ENCODE measurements around the gene CCL2.
"Not testable (repeated sequence)": the region's sequence is repeated elsewhere in the genome, so short reads cannot be mapped to it uniquely, and the experiment has no call there.

Gene CCL2

GRCh38 chr17:34226011-34226743, 28.9 kb upstream of the CCL2 start:
- Histone ChIP-seq H3K4me1 (ENCODE audit: control insufficient read depth, insufficient read depth, low read length) (peaks cover 2% of the 10 kb centered on the region), H3K9me3 (ENCODE audit: control insufficient read depth, insufficient read depth, low read length) (no peaks in the 10 kb centered on the region), H3K9ac (ENCODE audit: low read depth, low read length) (no peak overlapping the region), H3K27me3 (ENCODE audit: control insufficient read depth, insufficient read depth, low read length) (no peaks in the 10 kb centered on the region), H3K36me3 (ENCODE audit: control insufficient read depth, insufficient read depth, low read length) (no peaks in the 10 kb centered on the region), H3K4me3 (ENCODE audit: low read depth, low read length) (no peak overlapping the region)

DNA sequence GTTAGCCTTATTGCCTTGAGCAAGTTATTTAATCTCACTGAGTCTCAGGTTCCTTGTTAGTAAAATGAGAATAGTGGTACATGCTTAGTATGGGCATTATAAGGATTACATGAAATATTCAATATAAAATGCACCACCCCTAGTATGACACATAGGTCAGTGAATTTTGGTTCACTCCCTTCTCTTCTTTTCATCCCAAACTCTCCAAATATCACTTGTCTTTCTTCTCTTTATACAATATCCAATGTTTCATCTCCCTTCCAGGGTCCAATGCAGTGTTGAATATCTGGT, 28.4 kb upstream of the CCL2 start:
- no peak overlapping the region for H3K4me3 ChIP-seq (ENCODE audit: low read depth, low read length)
- no peaks in the 10 kb centered on the region for H3K36me3 ChIP-seq (ENCODE audit: control insufficient read depth, insufficient read depth, low read length)
- H3K4me1 ChIP-seq (ENCODE audit: control insufficient read depth, insufficient read depth, low read length): peaks cover 2% of the 10 kb centered on the region
- H3K9ac ChIP-seq (ENCODE audit: low read depth, low read length): no peak overlapping the region
- no peaks in the 10 kb centered on the region for H3K27me3 ChIP-seq (ENCODE audit: control insufficient read depth, insufficient read depth, low read length)
- H3K9me3 ChIP-seq (ENCODE audit: control insufficient read depth, insufficient read depth, low read length): no peaks in the 10 kb centered on the region

DNA sequence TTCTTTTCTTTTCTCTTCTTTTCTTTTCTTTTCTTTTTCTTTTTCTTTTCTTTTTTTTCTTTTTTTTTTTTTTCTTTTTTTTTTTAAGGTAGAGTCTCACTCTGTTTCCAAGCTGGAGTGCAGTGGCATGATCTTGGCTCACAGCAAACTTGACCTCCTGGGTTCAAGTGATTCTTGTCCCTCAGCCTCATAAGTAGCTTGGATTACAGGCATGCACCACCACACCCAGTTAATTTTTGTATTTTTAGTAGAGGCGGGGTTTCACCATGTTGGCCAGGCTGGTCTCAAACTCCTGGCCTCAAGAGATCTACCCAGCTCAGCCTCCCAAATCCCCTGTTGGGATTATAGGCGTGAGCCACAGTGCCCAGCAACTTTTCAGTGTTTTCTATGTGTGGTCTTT, 27.8 kb upstream of the CCL2 start:
- H3K9me3 ChIP-seq (ENCODE audit: control insufficient read depth, insufficient read depth, low read length); H3K4me1 ChIP-seq (ENCODE audit: control insufficient read depth, insufficient read depth, low read length); H3K4me3 ChIP-seq (ENCODE audit: low read depth, low read length); H3K27me3 ChIP-seq (ENCODE audit: control insufficient read depth, insufficient read depth, low read length); H3K9ac ChIP-seq (ENCODE audit: low read depth, low read length); H3K36me3 ChIP-seq (ENCODE audit: control insufficient read depth, insufficient read depth, low read length): not testable (repeated sequence)

- Histone ChIP-seq H3K4me3 (ENCODE audit: low read depth, low read length) (no peak overlapping the region), H3K27me3 (ENCODE audit: control insufficient read depth, insufficient read depth, low read length) (no peaks in the 10 kb centered on the region), H3K9me3 (ENCODE audit: control insufficient read depth, insufficient read depth, low read length) (no peaks in the 10 kb centered on the region), H3K36me3 (ENCODE audit: control insufficient read depth, insufficient read depth, low read length) (no peaks in the 10 kb centered on the region), H3K9ac (ENCODE audit: low read depth, low read length) (no peak overlapping the region), H3K4me1 (ENCODE audit: control insufficient read depth, insufficient read depth, low read length) (peaks cover 2% of the 10 kb centered on the region)
Observed at GRCh38 chr17:34227707-34228106, 27.4 kb upstream of the CCL2 start.

DNA sequence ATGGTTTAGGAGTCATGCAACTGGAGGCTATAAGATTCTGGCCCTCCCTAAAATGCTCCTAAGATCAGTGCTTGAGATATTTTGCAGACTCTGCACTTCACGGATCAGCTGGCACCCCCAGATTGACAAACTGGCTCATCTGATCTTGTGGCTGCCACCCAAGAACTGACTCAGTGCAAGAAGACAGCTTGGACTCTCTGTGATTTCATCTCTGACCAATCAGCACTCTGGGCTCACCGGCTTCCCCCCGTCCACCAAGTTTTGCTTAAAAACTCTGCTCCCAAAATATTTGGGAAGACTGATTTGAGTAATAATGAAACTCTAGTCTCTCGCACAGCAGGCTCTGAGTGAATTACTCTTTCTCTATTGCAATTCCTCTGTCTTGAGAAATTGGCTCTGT, 26.3 kb upstream of the CCL2 start:
- peaks cover 2% of the 10 kb centered on the region for H3K4me1 ChIP-seq (ENCODE audit: control insufficient read depth, insufficient read depth, low read length)
- no peak overlapping the region for H3K4me3 ChIP-seq (ENCODE audit: low read depth, low read length)
- H3K9me3 ChIP-seq (ENCODE audit: control insufficient read depth, insufficient read depth, low read length): no peaks in the 10 kb centered on the region
- H3K36me3 ChIP-seq (ENCODE audit: control insufficient read depth, insufficient read depth, low read length): no peaks in the 10 kb centered on the region
- no peak overlapping the region for H3K9ac ChIP-seq (ENCODE audit: low read depth, low read length)
- no peaks in the 10 kb centered on the region for H3K27me3 ChIP-seq (ENCODE audit: control insufficient read depth, insufficient read depth, low read length)

DNA sequence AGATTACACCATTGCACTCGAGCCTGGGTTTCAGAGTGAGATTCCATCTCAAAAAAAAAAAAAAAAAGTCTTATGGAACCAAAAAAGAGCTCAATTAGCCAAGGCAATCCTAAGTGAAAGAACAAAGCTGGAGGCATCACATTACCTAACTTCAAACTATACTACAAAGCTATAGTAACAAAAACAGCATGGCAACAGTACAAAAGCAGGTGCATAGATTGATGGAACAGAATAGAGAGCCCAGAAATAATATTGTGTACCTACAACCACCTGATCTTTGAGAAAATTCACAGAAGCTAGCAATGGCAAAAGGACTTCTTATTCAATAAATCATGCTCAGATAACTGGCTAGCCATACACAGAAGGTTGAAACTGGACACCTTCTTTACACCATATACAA, 24.7 kb upstream of the CCL2 start:
- Histone ChIP-seq H3K9me3 (ENCODE audit: control insufficient read depth, insufficient read depth, low read length) (no peaks in the 10 kb centered on the region), H3K36me3 (ENCODE audit: control insufficient read depth, insufficient read depth, low read length) (no peaks in the 10 kb centered on the region), H3K4me1 (ENCODE audit: control insufficient read depth, insufficient read depth, low read length) (peaks cover 2% of the 10 kb centered on the region), H3K27me3 (ENCODE audit: control insufficient read depth, insufficient read depth, low read length) (no peaks in the 10 kb centered on the region), H3K4me3 (ENCODE audit: low read depth, low read length) (no peak overlapping the region), H3K9ac (ENCODE audit: low read depth, low read length) (no peak overlapping the region)

DNA sequence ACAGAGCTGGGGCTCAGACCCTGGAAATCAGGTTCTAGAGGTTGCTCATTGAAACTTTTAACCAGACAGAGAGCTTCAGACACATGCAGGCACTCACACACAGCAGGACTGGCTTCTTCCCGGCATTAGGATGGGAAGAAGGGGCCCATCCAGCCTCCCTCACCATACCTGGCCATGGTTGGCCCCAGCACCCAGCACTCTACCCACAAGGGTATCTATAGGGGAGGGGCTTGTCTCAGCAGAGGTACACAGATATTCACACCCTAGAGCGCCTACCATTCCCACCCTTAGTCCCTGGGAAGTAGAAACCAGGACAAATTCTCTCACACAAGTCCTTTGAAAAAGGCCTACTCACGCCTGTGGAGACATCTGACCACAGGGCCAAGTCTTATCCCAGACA, 20.5 kb upstream of the CCL2 start:
- Histone ChIP-seq H3K36me3 (ENCODE audit: control insufficient read depth, insufficient read depth, low read length) (no peaks in the 10 kb centered on the region), H3K9me3 (ENCODE audit: control insufficient read depth, insufficient read depth, low read length) (no peaks in the 10 kb centered on the region), H3K27me3 (ENCODE audit: control insufficient read depth, insufficient read depth, low read length) (no peaks in the 10 kb centered on the region), H3K4me3 (ENCODE audit: low read depth, low read length) (no peak overlapping the region), H3K9ac (ENCODE audit: low read depth, low read length) (no peak overlapping the region), H3K4me1 (ENCODE audit: control insufficient read depth, insufficient read depth, low read length) (no peaks in the 10 kb centered on the region)

- Histone ChIP-seq H3K36me3 (ENCODE audit: control insufficient read depth, insufficient read depth, low read length) (no peaks in the 10 kb centered on the region), H3K4me1 (ENCODE audit: control insufficient read depth, insufficient read depth, low read length) (no peaks in the 10 kb centered on the region), H3K9me3 (ENCODE audit: control insufficient read depth, insufficient read depth, low read length) (no peaks in the 10 kb centered on the region), H3K9ac (ENCODE audit: low read depth, low read length) (no peak overlapping the region), H3K4me3 (ENCODE audit: low read depth, low read length) (no peak overlapping the region), H3K27me3 (ENCODE audit: control insufficient read depth, insufficient read depth, low read length) (no peaks in the 10 kb centered on the region)
Observed at GRCh38 chr17:34235389-34236028, 19.6 kb upstream of the CCL2 start.

- Histone ChIP-seq H3K27me3 (ENCODE audit: control insufficient read depth, insufficient read depth, low read length) (no peaks in the 10 kb centered on the region), H3K4me1 (ENCODE audit: control insufficient read depth, insufficient read depth, low read length) (no peaks in the 10 kb centered on the region), H3K4me3 (ENCODE audit: low read depth, low read length) (no peak overlapping the region), H3K9me3 (ENCODE audit: control insufficient read depth, insufficient read depth, low read length) (no peaks in the 10 kb centered on the region), H3K9ac (ENCODE audit: low read depth, low read length) (no peak overlapping the region), H3K36me3 (ENCODE audit: control insufficient read depth, insufficient read depth, low read length) (no peaks in the 10 kb centered on the region)
Observed at GRCh38 chr17:34236281-34236892, 18.7 kb upstream of the CCL2 start.

- Histone ChIP-seq H3K9ac (ENCODE audit: low read depth, low read length) (no peak overlapping the region), H3K4me3 (ENCODE audit: low read depth, low read length) (no peak overlapping the region), H3K4me1 (ENCODE audit: control insufficient read depth, insufficient read depth, low read length) (no peaks in the 10 kb centered on the region), H3K27me3 (ENCODE audit: control insufficient read depth, insufficient read depth, low read length) (no peaks in the 10 kb centered on the region), H3K36me3 (ENCODE audit: control insufficient read depth, insufficient read depth, low read length) (no peaks in the 10 kb centered on the region), H3K9me3 (ENCODE audit: control insufficient read depth, insufficient read depth, low read length) (no peaks in the 10 kb centered on the region)
Observed at GRCh38 chr17:34237458-34237857, 17.6 kb upstream of the CCL2 start.

- no peaks in the 10 kb centered on the region for H3K9me3 ChIP-seq (ENCODE audit: control insufficient read depth, insufficient read depth, low read length)
- H3K4me3 ChIP-seq (ENCODE audit: low read depth, low read length): no peak overlapping the region
- H3K36me3 ChIP-seq (ENCODE audit: control insufficient read depth, insufficient read depth, low read length): no peaks in the 10 kb centered on the region
- H3K4me1 ChIP-seq (ENCODE audit: control insufficient read depth, insufficient read depth, low read length): peaks cover 3% of the 10 kb centered on the region
- H3K9ac ChIP-seq (ENCODE audit: low read depth, low read length): no peak overlapping the region
- no peaks in the 10 kb centered on the region for H3K27me3 ChIP-seq (ENCODE audit: control insufficient read depth, insufficient read depth, low read length)
Observed at GRCh38 chr17:34241062-34241461, 14.0 kb upstream of the CCL2 start.
